Lung microvascular endothelial cell (primary cell): ENCODE results near the gene COL1A1. TPM values are rescaled to one million over a fixed set of nuclear protein-coding genes. Genes with fewer than 3 reads are reported as not detected.

ENCODE experiments used
- DNase-seq, 2 donors: peaks; one replicate each; pipeline versions ENCODE4 v3.0.0 to v3.0.0-alpha.2; 2010; ENCODE audit warnings: low read depth in 2 of 2
- total RNA-seq: library from RNA; depleted of rRNA; stranded (reverse); fragments of >200 nt; gene quantifications from 2 replicates; pipeline ENCODE4 v1.2.1, GENCODE V29; 2014

COL1A1 gene
- total RNA-seq, 1 donor from 2014 or later: 12.5 TPM

DNA sequence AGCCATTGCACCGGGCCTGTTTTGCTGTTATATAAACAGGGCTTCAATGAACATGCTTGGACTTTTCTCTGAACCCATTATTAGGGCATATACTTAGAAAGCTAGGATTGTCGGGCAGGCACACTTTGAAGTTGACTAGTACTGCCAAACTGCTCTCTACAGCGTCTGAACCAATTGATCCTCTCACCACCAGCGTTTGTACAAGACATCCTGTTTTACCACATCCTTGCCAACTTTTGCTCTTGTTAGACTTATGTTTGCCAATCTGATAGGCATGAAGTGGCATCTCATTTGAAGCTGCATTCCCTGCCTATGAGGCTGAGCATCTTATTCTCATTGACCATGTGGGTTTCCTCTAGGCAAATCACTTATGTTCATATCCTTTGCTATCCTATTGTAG lies 43.5 kb downstream of the COL1A1 start:
- no peak for DNase-seq

DNA sequence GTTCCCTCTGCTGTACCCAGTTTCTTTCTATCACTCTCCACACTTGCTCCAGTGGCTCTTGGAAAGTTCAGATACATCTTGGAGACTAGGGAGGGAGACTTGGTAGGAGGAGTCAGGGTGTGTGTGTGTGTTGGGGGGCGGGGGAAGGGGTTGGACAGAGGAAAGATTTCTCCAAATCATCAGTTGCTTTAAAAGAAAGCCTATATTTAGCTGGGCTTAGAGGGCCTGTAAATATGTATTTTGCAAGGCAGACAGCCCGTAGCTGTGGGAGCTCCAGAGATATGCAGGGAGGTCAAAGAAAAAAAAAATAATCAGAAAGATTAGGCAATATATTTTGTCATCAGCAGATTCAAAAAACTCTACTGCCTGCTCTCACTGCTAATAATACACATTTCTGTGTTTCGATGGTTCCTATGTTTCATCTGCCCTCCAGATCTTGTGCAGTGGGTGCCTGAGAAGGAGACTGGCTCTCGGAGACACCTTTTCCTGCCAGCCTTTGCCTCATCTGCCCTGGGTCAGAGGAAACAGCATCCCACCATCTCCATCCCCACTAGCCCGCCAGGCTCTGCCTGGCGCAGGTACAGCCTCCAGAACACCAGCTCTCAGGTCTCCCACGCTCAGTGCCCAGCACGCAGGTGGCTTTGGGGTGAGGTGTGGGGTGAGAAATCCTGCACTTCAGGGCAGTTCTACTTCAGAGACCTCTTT lies 46.2 kb downstream of the COL1A1 start:
- no peak for DNase-seq

DNA sequence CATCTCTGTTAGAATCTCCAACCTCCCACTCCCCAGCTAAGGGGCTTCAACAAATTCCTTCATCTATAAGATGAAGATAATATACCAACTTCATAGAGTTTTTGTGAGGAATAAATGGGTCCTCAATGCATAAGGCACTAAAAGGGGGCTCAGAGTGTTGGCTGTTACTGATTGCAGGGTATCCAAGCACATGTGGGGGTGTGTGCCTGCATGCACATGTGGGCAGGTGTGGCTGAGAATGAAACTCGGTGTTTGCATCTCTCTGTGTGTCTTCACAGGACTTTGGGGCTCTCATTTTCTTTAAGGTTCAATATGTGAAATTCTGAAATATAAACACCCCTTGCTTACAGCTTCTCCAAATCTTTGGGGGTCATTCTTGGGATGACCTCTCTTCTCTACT lies 46.8 kb downstream of the COL1A1 start:
- no peak for DNase-seq

DNA sequence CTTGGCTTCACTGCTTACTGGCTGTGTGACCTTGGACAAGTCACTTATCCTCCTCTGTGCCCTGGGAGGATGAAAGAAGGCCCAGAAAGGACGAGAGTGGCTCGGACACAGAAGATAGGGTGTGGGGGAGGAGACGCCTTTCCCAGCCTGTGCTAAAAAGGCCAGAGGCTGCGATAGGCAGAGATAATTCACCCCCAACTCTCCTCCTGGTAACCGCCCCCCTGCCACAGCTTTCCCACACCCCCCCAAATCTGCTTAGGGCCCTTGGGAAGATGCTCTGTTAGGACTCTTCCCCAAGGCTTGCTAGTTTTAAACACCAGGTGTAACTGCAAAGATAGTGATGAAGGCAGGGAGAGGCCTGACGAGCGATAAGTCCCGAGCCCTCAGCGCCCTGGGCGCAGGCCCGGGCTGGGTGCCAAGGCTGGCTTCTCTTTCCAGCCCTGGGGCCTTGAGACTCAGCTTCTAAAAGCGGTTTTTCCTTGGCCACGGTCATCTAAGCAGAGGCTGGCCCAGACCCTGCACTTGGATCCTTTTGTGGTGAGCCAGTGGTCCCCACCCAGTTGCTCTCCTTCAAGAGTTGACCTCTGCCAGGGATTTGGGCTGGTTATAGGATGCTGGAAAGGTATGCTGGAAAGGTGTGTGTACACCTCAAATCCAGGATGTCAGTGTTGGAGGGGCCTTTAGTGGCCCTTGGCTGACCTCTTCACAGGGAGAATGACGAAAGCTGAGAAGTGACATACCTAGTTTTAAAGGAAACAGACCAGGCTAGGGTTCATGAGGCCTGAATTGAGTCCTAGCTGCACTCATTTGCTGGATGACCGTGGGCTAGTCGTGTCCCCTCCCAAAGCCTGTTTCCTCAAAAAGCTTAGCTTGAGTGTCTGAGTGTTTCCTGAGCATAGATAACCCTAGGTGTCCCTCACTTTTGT lies 47.5 kb downstream of the COL1A1 start:
- no peak for DNase-seq

DNA sequence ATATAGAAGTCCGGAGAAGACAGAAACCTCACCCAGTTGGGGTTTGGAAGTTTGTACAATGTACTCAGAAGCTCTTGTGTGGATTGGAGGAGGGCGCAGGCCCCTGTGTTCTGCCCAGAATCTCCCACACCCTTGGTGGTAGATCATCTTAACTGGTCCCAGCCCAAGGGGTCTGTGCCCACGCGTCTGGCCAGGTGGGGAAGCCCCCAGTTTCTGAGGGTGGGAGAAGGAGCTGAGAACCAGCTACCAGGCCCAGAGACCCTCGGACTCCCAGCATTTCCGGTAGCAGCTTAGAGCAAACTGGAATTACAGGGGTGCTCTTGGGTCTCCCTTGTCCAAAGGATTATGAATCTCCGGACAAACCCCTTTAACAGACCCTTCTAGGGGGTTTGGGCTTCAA lies 48.7 kb downstream of the COL1A1 start:
- no peak for DNase-seq

DNA sequence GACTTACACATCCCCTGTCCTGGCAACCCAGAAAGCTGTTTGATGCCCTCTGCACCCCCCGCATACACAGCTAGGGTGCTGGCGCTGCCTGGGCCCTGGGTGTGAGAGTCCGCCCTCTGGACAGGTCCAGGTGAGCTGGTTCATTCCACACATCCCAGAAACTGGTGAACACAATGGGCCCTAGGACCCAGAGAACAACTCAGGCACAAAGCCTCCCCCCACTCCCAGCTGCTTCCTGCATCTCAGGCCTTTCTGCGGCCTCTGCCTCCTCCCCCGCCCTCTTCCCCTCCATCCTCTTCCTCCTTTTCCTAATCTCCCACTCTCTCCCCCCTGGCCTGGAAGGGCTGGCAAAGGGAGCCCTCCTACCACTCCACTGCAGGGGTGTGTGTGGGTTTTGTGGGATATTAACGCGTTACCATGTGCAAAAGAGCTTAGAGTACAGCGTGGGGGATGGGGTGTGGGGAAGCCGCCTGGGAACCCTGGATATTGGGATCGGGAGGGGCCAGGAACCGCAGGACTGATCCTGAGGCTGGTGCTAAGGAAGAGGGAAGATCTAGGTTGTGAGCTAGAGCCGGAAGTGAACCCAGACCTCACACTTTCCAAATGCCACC lies 49.4 kb downstream of the COL1A1 start:
- DNase-seq: peak; percentile 86 to 88

DNA sequence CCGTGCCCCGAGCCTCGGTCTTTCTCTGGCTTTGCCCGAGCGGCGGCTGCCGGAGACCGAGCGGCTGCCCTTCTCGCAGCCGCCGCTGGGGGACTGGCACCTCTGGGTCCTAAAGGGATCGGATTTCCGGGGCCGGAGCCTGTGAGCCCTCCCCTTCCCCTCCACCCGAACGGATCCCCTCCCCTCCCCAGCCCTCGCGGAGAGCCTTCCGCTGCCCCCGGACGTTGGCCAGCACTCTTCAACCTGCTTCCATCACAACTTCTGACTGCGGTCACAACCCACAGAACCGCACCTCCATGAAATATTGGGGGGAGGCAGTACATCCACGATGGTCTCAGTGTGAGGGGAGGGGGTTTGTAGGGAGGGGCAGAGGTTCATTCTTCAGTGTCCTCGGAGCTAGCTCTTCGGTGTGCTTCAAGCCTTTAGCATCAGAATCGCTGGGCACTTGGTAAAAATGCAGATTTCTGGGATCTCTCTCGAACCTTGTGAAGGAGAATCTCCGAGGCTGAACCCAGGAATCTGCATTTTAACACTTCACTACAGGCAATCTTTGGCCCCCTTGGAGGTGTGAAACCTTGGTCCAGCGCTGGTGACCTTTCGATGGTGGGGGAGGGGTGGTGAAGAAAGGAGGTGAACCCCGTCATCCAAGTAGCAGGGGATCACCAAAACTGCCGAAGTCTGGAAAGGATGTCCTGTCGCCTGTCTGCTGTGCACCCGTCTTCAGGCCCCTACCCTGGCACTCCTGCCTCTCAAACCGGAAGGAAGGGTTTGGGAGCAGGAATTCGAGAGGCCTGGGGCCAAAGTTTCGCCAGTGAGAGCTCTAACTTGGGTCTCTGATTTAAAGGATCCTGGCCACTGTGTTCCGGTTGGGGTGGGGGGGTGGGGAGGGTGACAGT lies 50.1 kb downstream of the COL1A1 start:
- DNase-seq: peak; percentile 89 to 90

DNA sequence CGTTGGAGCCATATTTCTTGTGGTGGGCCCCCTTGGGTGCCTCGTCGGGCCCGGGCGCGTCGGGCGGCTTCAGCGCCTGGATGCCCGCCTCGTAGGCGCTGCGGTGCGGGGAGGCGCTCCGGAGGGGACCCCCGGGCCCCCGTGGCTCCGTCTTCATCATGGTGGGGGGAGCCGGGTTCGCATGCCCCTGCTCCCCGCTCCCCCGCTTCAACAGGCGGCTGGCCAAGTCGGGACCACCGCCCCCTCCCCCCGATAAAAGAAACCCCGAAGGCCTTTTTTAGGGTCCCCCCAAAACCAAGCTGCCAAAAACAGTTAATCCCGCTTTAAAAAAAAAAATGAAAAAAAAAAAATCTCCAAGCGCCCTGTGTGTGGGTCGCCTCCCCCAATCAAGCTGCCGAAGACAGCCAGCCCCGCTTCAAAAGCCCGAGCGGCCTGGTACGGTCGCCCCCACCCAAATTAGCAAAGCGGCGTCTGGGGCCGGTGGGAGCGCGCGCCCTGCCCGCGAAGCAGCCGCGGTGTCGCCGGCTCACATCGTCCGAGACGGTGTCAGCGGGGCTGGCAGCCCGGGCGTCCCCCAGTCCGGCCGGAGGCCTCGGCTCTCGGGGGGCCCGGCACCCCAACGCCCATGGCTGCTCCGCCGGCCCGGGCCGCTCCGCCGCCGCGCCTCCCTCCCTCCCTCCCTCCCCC lies 50.9 kb downstream of the COL1A1 start, which contains the start of gene PPP1R9B:
PPP1R9B (minus strand) TSS at position 324 of the 687 bp plus-strand sequence; CDS start at position 160, 164 bp downstream.
- no peak for DNase-seq

DNA sequence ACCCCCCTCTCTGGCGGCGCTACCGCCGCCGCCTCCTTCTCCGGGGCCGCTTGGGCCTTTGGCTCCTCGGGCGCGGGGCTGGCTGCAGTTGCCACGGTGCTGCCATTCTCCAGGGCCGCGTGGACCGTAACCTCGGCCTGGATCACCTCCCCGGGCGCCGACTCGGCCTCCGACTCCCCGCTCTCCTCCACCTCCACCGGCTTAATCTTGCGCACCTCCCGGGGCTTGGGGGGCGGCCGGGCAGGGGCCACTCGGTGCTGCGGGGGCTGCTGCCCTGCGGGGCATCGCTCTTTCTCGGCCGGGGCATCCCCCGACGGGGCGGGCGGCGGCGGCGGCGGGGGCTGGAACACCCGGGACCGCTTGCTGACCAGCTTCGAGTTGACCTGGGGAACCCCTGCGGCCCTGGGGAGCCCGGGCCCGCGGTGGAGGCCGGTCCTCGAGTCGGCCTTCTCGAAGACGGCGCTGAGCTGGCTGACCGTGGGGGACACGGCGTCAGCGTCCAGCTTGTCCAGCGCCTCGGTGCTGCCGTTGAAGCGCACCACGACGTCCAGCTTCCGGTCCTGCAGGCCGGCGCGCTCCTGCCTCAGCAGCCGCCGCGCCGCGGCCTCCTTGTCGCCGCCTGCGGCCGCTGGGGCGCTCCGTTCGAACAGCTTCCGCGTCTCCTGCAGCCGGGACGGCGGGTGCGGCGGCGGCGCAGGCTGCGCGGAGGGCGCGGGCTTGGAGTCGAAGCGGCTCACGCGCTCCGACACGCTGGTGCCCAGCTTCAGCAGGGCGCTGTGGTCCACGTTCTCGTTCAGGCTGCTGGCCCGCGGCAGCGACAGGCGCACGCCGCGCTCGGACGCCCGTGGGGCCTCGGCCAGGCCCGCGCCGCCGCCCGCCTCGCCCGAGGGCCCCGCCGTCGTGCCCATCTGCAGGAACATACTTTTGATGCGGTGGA lies 51.7 kb downstream of the COL1A1 start:
- peak; percentile 65 to 79 for DNase-seq

DNA sequence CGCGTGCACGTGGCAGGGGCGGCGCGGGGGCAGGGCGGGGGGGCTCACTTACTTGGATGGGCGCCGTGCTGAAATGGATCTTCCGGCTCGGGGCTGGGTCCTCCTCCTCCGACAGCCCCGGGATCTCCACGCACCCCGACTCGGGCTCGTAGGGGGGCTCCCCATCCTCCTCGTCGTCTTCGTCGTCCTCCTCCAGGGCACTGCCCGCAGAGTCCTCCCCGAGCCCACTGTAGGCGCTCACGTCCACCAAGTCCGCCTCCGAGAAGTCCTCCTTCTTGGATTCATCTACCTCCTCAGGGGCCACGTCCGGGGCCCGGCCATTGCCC lies 52.4 kb downstream of the COL1A1 start:
- DNase-seq: no peak

DNA sequence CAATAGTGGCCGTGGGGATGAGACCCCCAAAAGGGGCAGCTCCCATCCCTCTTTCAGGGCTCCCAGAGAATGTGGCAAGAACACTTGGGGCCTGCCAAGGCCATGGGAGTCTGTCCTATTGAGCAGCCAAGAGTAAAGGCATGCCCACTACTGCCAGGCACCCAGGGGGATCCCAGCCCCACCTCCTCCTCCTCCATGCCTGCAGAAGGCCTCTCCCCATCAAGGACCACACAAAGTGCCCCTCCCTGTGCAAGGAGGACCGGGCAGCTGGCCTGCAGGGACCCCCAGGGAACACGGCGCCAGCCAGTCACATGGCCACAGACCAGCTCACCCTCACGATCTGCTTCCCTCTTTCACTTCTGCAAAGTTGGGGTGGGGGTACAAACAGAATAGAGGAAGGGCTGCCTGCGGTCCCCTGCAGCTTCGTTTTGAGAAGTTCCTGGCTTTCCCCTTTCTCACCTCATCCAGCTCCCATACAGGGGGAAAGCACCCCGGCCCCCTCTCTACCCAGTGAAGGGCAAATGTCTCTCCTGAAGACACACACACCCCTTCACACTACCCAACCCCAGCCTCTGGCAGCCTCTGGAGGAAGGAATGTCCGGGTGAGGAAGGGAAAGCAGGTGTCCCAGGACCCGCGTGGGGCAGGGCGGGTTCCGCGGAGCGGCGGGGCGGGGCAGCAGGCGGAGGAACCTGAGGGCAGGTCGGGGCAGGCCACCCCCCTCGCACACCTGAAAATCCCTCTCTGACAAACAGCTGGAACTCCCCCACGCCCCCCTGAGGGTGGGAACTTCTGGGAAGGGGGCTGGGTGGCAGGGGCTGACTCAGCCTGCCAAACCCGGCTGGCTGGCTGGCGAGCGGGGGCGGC lies 53.0 kb downstream of the COL1A1 start:
- no peak for DNase-seq

DNA sequence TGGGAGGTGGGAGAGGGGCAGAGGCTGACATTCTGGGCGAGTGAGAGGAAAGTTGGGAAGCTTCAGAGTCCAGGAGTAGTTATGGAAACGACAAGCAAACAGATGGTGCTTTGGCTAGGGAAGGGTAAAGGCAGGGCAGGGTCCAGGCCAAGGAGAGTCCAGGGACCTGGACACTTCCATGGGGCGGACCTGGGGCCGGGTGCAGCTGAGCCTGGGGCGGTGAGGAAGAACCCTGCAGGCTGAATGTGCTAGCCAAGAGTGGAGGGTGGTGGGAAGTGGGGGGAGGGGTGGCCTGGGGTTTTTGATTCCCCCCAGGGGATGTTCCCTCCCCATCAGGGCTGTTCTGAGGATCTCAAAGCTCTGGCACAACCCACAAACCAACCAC lies 53.6 kb downstream of the COL1A1 start:
- DNase-seq: peak; percentile 35 to 52

DNA sequence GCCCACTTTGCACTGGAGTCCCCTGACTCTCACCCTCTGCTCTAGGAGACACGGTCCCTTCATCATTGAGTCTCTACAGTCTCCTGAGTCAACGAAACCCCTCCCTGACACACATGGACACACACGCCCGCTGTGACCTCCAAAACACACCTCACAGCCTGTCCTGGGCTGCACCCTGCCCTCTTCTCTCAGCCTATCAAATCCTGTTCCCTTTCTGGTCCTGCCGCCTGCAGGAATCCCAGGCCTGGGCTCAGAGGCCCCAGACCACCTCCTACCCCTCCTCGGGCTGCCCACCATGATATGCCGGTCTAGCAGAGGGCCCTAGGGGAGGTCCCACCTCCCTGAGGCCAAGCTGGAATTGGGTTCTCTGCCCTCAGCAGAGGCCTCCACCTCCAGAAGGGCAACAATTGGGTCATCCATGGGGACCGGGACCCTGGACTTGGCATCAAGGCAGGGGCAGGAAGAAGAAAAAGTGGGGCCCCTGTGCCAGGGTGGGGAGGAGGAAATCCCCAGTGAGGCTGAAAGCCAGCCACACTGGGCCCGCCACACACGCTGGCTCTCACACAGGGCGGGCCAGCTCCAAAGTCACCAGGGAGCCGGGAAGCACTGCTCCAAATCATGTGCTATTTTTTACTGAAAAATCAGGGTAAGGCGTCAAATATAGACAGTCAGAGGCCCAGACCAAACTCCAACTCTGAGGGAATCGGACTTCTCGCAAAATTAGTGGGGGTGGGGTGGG lies 54.3 kb downstream of the COL1A1 start:
- no peak for DNase-seq

DNA sequence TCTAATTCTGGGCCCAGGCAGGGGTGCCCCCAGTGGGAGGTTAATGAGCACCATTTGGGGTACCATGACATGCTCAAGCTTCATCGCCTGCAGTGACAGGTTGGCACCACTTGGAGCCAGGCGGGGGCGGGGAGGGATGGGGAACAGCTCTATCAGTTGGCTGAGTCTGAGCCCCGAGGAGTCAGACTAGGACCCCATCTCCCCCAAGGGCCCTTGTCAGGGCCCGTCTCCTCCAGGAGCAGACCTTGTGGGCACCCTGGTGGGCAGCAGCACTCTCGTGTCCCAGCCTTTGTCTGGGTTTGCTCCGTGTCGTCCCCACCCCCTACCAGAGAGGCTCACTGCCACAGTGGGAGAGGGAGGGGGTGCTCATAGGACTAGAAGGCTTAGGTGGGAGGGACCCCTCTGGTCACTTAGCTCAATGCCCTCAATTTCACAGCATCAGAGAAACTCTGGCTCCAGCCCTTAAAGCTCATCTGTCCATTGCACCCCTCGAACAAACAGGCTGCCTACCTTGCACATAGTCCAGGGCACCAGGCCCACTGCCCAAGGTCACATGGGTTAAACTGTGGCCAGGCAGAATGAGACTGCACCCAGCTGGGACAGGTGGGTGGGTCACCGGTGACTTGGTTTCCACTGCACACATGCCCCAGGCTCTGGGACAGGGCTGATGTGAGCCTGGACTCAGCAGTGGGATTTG lies 55.1 kb downstream of the COL1A1 start:
- DNase-seq: no peak

DNA sequence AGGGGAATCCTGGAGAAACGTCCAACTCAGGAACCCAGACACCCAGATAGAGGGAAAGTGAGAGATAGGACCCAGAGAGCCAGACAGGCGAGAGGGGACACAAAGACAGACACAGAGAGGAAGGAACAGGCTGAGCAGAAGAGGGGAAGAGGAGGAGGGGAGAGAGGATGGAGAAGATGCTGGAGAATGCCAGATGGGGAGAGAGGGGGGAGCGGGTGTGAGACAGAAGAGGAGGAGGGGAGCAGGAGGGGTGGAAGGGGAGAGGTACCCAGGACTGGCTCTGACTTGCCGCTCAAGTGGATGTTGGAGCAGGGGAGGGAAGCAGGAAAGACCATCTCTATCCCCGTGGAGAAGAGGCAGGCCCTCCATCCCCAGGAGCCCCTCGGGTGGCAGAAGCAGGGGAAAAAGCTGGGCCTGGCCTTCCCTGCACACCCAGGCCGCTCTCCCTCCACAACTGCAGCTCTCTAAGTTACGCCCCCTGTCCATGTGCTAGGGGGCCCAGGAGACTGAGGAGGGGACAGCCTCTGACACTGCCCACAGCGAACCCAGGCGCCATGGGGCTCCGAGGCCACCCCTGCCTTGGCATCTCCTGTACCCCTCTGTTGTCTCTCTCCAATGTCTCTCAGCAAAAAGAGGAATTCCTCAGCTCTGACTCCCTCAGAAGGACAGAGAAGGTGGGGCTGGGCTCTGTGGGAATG lies 55.8 kb downstream of the COL1A1 start:
- DNase-seq: no peak

DNA sequence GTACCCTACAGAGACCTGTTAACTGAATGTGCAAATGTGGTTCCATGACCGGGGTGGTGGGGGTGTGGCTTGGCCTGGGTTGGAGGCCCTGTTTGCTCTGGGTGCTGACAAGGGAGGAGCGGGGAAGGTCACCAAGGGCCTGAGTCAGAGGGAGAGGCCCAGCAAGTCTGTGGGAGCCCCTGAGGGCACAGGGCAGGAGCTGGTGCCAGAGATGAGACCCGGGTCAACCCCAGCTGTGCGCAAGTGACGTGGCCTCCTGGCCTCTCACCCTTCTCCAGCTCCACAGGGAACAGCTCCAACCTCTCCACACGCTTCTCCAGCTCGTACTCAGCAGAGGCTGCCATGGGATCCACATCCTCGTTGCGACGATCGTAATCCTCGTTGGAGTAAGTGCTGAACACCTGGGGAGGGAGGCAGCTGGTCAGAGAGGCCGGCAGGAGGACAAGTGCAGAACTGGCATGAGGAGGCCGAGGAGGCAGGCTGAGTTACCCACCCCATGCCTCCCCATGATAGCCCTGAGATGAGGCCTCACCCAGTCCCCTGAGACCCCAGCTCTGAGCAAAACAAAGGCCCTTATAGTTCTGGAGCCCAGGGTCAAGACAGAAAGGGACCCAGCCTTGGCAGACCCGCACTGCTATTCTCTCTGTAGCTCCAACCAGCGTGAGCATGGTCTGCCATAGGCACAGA lies 56.4 kb downstream of the COL1A1 start:
- DNase-seq: no peak
